ENCODE measurements around the gene ST3GAL5. TPM values are rescaled to one million over a fixed set of nuclear protein-coding genes. Genes with fewer than 3 reads are reported as not detected.

Gene ST3GAL5
- total RNA-seq, 1 donor from 2014 or later = 9.9 TPM

DNA sequence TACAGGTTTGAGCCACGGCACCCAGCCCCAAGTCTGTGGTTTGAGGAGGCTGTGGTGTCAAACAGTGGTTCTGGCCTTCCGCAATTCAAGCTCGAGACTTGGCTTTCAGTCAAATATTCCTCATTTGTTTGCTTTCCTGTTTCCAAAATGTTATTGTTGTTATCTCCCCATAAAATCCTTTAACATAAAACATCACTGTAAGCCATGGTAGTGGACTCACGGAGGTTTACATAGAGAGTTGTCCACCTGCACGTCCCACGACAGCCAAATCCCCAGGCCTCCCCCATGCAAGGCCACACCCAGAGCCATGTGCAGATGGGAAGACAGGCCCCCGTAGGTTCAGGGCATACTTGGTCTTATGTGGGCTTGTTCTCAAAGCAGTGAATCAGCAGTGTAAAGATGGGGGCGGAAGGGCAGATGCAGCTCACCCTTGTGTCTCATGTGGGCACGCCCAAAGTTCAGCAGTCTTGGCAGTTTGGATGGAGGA is 18.9 kb upstream of the ST3GAL5 start:
- no peak overlapping the region for H3K4me2 ChIP-seq
- H3K27me3 Mint-ChIP-seq (ENCODE audit: insufficient read depth, low read depth) = peaks cover 5% of the 10 kb centered on the region
- no peaks in the 10 kb centered on the region for H3K36me3 Mint-ChIP-seq
- no peak overlapping the region for H2AFZ ChIP-seq (replicated peaks)
- peaks cover 13% of the 10 kb centered on the region for H3K4me1 Mint-ChIP-seq
- H3K27ac Mint-ChIP-seq = peak overlapping the region; percentile 6
- no peak for DNase-seq (ENCODE audit: low spot score)
- H3K9me3 ChIP-seq (ENCODE audit: low read depth) = no peaks in the 10 kb centered on the region
- H3K4me1 ChIP-seq = peaks cover 9% of the 10 kb centered on the region
- no peaks in the 10 kb centered on the region for H3F3A ChIP-seq (ENCODE audit: low read depth)
- H3K79me2 ChIP-seq (ENCODE audit: low read depth) = no peaks in the 10 kb centered on the region
- H3K4me3 ChIP-seq = no peak overlapping the region
- H3K9me3 Mint-ChIP-seq = no peaks in the 10 kb centered on the region
- H4K20me1 ChIP-seq (ENCODE audit: low read depth) = no peaks in the 10 kb centered on the region
- H3K36me3 ChIP-seq = no peaks in the 10 kb centered on the region
- H3K27ac ChIP-seq = no peak overlapping the region
- no peaks in the 10 kb centered on the region for H3K27me3 ChIP-seq
- no peak overlapping the region for H3K4me3 Mint-ChIP-seq
- no peak overlapping the region for H3K9ac ChIP-seq
- TF ChIP-seq EZH2 (IDR thresholded peaks at IDR 0.05) (no peak), EZH2phosphoT487 (IDR thresholded peaks at IDR 0.05) (no peak)
- TF ChIP-seq, protein P1, sequence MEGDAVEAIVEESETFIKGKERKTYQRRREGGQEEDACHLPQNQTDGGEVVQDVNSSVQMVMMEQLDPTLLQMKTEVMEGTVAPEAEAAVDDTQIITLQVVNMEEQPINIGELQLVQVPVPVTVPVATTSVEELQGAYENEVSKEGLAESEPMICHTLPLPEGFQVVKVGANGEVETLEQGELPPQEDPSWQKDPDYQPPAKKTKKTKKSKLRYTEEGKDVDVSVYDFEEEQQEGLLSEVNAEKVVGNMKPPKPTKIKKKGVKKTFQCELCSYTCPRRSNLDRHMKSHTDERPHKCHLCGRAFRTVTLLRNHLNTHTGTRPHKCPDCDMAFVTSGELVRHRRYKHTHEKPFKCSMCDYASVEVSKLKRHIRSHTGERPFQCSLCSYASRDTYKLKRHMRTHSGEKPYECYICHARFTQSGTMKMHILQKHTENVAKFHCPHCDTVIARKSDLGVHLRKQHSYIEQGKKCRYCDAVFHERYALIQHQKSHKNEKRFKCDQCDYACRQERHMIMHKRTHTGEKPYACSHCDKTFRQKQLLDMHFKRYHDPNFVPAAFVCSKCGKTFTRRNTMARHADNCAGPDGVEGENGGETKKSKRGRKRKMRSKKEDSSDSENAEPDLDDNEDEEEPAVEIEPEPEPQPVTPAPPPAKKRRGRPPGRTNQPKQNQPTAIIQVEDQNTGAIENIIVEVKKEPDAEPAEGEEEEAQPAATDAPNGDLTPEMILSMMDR (IDR thresholded peaks at IDR 0.05) = no peak

DNA sequence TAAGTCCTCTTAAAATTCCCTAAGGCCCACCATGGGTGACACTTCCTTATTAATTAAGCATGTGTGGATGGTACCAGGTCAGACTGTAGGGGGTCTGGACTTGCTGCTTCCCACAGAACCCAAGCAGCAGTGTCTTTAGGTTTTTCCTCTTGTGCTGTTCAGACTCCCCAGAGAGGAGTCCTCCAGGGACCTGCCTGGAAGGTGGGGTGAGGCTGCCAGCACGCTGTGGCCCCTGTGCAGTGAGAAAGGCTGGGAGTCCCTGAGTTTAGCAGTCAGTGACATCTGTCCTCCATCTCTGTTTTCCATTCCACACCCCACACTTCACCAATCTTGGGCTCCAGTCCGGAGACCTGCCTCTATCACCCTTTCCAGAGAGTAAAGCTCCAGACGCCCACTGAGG is 18.0 kb upstream of the ST3GAL5 start:
- Mint-ChIP-seq H3K4me3 (no peak overlapping the region), H3K4me1 (peaks cover 10% of the 10 kb centered on the region), H3K9me3 (no peaks in the 10 kb centered on the region), H3K27ac (no peak overlapping the region), H3K27me3 (ENCODE audit: insufficient read depth, low read depth) (peaks cover 5% of the 10 kb centered on the region), H3K36me3 (no peaks in the 10 kb centered on the region)
- no peak for DNase-seq (ENCODE audit: low spot score)
- no peaks in the 10 kb centered on the region for H3F3A ChIP-seq (ENCODE audit: low read depth)
- H2AFZ ChIP-seq (replicated peaks) = no peak overlapping the region
- peaks cover 9% of the 10 kb centered on the region for H3K4me1 ChIP-seq
- H3K9ac ChIP-seq = no peak overlapping the region
- no peak overlapping the region for H3K4me2 ChIP-seq
- H3K27me3 ChIP-seq = no peaks in the 10 kb centered on the region
- no peaks in the 10 kb centered on the region for H3K9me3 ChIP-seq (ENCODE audit: low read depth)
- H3K36me3 ChIP-seq = no peaks in the 10 kb centered on the region
- H4K20me1 ChIP-seq (ENCODE audit: low read depth) = no peaks in the 10 kb centered on the region
- H3K4me3 ChIP-seq = no peak overlapping the region
- H3K27ac ChIP-seq = no peak overlapping the region
- no peak for TF ChIP-seq EZH2 (IDR thresholded peaks at IDR 0.05)
- TF ChIP-seq, protein P1 (IDR thresholded peaks at IDR 0.05) = no peak
- TF ChIP-seq EZH2phosphoT487 (IDR thresholded peaks at IDR 0.05) = no peak
- H3K79me2 ChIP-seq (ENCODE audit: low read depth) = no peaks in the 10 kb centered on the region

DNA sequence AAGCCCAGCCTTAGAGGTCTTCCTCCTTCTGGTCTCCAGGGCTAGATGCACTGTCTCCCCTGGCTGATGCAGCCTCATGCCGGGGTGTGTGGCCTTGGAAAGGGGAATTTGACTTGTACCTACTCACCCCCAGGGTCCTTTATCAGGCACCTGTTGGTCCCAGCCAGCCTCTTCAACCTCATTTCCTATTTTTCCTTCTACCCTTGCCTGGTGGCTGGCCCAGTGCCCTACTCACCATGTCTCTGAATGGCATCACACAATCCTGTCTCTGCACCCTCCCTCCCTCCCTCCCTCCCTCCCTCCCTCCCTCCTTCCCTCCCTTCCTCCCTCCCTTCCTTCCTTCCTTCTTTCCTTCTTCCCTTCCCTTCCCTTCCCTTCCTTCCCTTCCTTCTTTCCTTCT is 17.1 kb upstream of the ST3GAL5 start:
- Histone ChIP-seq H3K27ac (no peak overlapping the region), H3K27me3 (no peaks in the 10 kb centered on the region), H3K9me3 (ENCODE audit: low read depth) (no peaks in the 10 kb centered on the region), H3K4me3 (no peak overlapping the region), H2AFZ (replicated peaks) (no peak overlapping the region), H4K20me1 (ENCODE audit: low read depth) (no peaks in the 10 kb centered on the region), H3K9ac (no peak overlapping the region), H3K79me2 (ENCODE audit: low read depth) (no peaks in the 10 kb centered on the region), H3K4me2 (peak overlapping the region; percentile 23), H3F3A (ENCODE audit: low read depth) (no peaks in the 10 kb centered on the region), H3K4me1 (peaks cover 9% of the 10 kb centered on the region), H3K36me3 (no peaks in the 10 kb centered on the region)
- Mint-ChIP-seq H3K9me3 (no peaks in the 10 kb centered on the region), H3K27me3 (ENCODE audit: insufficient read depth, low read depth) (peaks cover 5% of the 10 kb centered on the region), H3K4me3 (no peak overlapping the region), H3K27ac (no peak overlapping the region), H3K4me1 (peaks cover 9% of the 10 kb centered on the region), H3K36me3 (no peaks in the 10 kb centered on the region)
- TF ChIP-seq EZH2 (IDR thresholded peaks at IDR 0.05) (no peak), EZH2phosphoT487 (IDR thresholded peaks at IDR 0.05) (no peak)
- TF ChIP-seq, protein P1 (IDR thresholded peaks at IDR 0.05) = no peak
- no peak for DNase-seq (ENCODE audit: low spot score)

Measured in neural progenitor cell (in vitro differentiated cells).